Gastroesophageal sphincter (tissue), 4 donors: Measurements from ENCODE around the gene LRCOL1. TPM values are rescaled to one million over a fixed set of nuclear protein-coding genes. Genes with fewer than 3 reads are reported as not detected.

Source experiments
- ATAC-seq: fragments of 150-250 bp; one replicate; pipeline ENCODE4 v1.9.1; 2016; ENCODE audit warnings: mild to moderate bottlenecking, moderate library complexity
- H3K27ac ChIP-seq, 4 donors: fragments of 200-600 bp; sonication (generic) in 3 of 4; 1 replicate in 3 of 4; 2 replicates in 1 of 4; pipeline ENCODE4 v1.5.1; 2016 to 2019
- H3K27me3 ChIP-seq: fragments of 200-600 bp; sonication (generic); one replicate; pipeline ENCODE4 v1.5.1; 2019
- H3K36me3 ChIP-seq, 2 donors: fragments of 200-600 bp; sonication (generic); one replicate each; pipeline ENCODE4 v1.5.1; 2019; ENCODE audit warnings: control low read depth in 1 of 2
- H3K4me1 ChIP-seq, 3 donors: fragments of 200-600 bp; sonication (generic); 1 replicate in 2 of 3; 2 replicates in 1 of 3; pipeline ENCODE4 v1.5.1; 2016 to 2019; ENCODE audit warnings: control low read depth in 2 of 3
- H3K4me3 ChIP-seq, 2 donors: fragments of 200-600 bp; sonication (generic); one replicate each; pipeline ENCODE4 v1.5.1; 2019; ENCODE audit warnings: mild to moderate bottlenecking in 1 of 2, moderate library complexity in 1 of 2
- H3K9me3 ChIP-seq, 3 donors: fragments of 200-600 bp; sonication (generic); one replicate each; pipeline ENCODE4 v1.5.1; 2017 to 2019; ENCODE audit warnings: control low read depth in 2 of 3
- CTCF ChIP-seq, 4 experiments: fragments of 200-600 bp in 2 of 4; fragments of 450-650 bp in 2 of 4; sonication (generic) in 1 of 4; IDR thresholded peaks; one replicate each; pipeline ENCODE4 v1.5.1; 2017 to 2019; ENCODE audit warnings: antibody characterized with exemption in 4 of 4, mild to moderate bottlenecking in 2 of 4, moderate library complexity in 2 of 4
- EP300 ChIP-seq: sonication (generic); formaldehyde crosslinking; IDR thresholded peaks from one replicate; pipeline ENCODE4 v1.6.1; 2017; ENCODE audit warnings: antibody characterized with exemption, mild to moderate bottlenecking
- POLR2A ChIP-seq, 2 donors: fragments of 450-650 bp; IDR thresholded peaks; one replicate each; pipeline ENCODE4 v1.6.1; 2017; ENCODE audit warnings: antibody characterized with exemption in 2 of 2, mild to moderate bottlenecking in 2 of 2, moderate library complexity in 1 of 2
- POLR2AphosphoS5 ChIP-seq: sonication (generic); formaldehyde crosslinking; IDR thresholded peaks from one replicate; pipeline ENCODE4 v1.6.1; 2017; ENCODE audit warnings: antibody characterized with exemption
- WGBS, 2 donors: methylation state at CpG; one replicate each; pipeline ENCODE4 v1.1.5; 2018; ENCODE audit warnings: low coverage in 1 of 2; 5-methylcytosine and 5-hydroxymethylcytosine counted together
- total RNA-seq, 4 donors: library from RNA; depleted of rRNA; stranded (reverse); fragments of >200 nt; gene quantifications; one replicate each; pipeline ENCODE4 v1.1.0, GENCODE V29; 2016

Gene LRCOL1
- total RNA-seq, 4 donors from 2014 or later, result not detected

- WGBS, 2 donors, result 82 to 90% methylated on average over 2 to 4 of the region's 22 CpGs
- H3K36me3 ChIP-seq, result peaks cover 0 to 100% of the 10 kb centered on the region in 2 donors
- no peak for ATAC-seq
Measured at GRCh38 chr12:132577191-132577920, 33.0 kb downstream of the LRCOL1 start.

GRCh38 chr12:132576701-132577100 is 33.7 kb downstream of the LRCOL1 start:
- Histone ChIP-seq H3K27ac (no peak overlapping the region), H3K9me3 (no peaks in the 10 kb centered on the region), H3K27me3 (no peaks in the 10 kb centered on the region), H3K4me3 (no peak overlapping the region), H3K36me3 (peaks cover 0 to 100% of the 10 kb centered on the region in 2 donors), H3K4me1 (peaks cover 0 to 32% (median 0%) of the 10 kb centered on the region in 3 donors)
- TF ChIP-seq EP300, result no peak
- no peak for TF ChIP-seq CTCF (IDR thresholded peaks at IDR 0.05)
- TF ChIP-seq POLR2AphosphoS5, result no peak
- no peak for TF ChIP-seq POLR2A (IDR thresholded peaks at IDR 0.05)
- 100% methylated on average over 1 to 2 of the region's 12 CpGs for WGBS, 2 donors
- no peak for ATAC-seq

More at GRCh38 chr12:132577191-132577920, 33.0 kb downstream of the LRCOL1 start:
- no peak overlapping the region for H3K27ac ChIP-seq
- no peaks in the 10 kb centered on the region for H3K9me3 ChIP-seq
- no peak overlapping the region for H3K4me3 ChIP-seq
- no peaks in the 10 kb centered on the region for H3K27me3 ChIP-seq
- TF ChIP-seq CTCF (IDR thresholded peaks at IDR 0.05) (no peak), EP300 (no peak), POLR2A (IDR thresholded peaks at IDR 0.05) (no peak), POLR2AphosphoS5 (no peak)
- peaks cover 0 to 35% (median 0%) of the 10 kb centered on the region in 3 donors for H3K4me1 ChIP-seq

GRCh38 chr12:132575661-132576060 is 34.7 kb downstream of the LRCOL1 start:
- Histone ChIP-seq H3K4me3 (no peak overlapping the region), H3K27ac (no peak overlapping the region), H3K36me3 (peaks cover 0 to 100% of the 10 kb centered on the region in 2 donors), H3K27me3 (no peaks in the 10 kb centered on the region), H3K9me3 (no peaks in the 10 kb centered on the region), H3K4me1 (peaks cover 0 to 24% (median 0%) of the 10 kb centered on the region in 3 donors)
- TF ChIP-seq CTCF (IDR thresholded peaks at IDR 0.05) (no peak), EP300 (no peak), POLR2AphosphoS5 (no peak), POLR2A (IDR thresholded peaks at IDR 0.05) (no peak)
- WGBS, 2 donors, result no CpG with 5 or more reads among the region's 11 CpGs
- ATAC-seq, result no peak

DNA sequence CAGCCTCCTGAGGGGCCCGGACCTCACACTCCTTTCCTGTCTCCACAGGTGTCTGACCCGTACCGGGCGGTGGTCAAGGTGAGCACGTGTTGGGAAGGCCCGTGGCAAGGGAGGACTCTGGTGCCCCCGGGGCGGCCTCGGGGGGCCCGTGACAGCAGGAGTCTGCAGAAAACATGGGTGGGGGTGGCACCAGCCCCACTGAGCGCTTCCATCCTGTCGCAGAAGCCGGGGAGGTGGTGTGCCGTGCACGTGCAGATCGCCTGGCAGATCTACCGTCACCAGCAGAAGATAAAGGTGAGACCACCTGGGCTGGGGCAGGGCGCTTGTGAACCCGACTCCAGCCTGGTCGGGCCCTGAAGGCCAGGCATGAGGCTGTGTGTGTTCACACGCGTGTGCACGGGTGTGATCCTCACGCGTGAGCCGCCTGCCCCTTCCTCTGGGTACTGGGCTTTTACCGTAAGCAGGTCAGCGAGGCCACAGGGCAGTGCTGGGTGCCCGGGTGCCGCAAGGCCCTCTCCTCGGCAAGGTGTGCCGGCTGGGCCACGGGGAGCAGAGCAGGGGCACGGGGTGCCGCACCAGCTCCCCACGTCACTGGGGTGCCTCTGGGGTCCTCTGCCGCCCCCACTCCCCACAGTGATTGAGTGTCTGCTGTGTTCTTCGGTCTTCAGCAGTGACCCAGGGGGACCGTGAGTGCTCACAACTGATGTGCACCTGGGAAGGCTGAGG is 35.9 kb downstream of the LRCOL1 start:
- Histone ChIP-seq H3K4me3 (no peak overlapping the region), H3K9me3 (no peaks in the 10 kb centered on the region), H3K4me1 (peaks cover 0 to 12% (median 0%) of the 10 kb centered on the region in 3 donors), H3K27me3 (no peaks in the 10 kb centered on the region), H3K36me3 (peaks cover 0 to 100% of the 10 kb centered on the region in 2 donors), H3K27ac (no peak overlapping the region)
- TF ChIP-seq EP300 (no peak), POLR2AphosphoS5 (no peak), POLR2A (IDR thresholded peaks at IDR 0.05) (no peak), CTCF (IDR thresholded peaks at IDR 0.05) (no peak)
- no peak for ATAC-seq
- WGBS, 2 donors, result no CpG with 5 or more reads among the region's 39 CpGs
